ENCODE measurements around the gene MAP3K15.

GRCh38 chrX:19358521-19358920 lies 156.8 kb downstream of the MAP3K15 start:
- TF ChIP-seq CTCF (IDR thresholded peaks at IDR 0.05) = no peak
- TF ChIP-seq POLR2A (IDR thresholded peaks at IDR 0.05) = no peak
